GM06990 (cell line): Measurements from ENCODE around the gene OBP2B.

ENCODE experiments used
- DNase-seq: peaks from one replicate; pipeline ENCODE4 v3.0.0-alpha.2; 2011; ENCODE audit not compliant: insufficient read length; ENCODE audit errors: extremely low read depth
- H3K27me3 ChIP-seq: replicated peaks from 2 replicates; pipeline ENCODE4 v1.6.0; 2011; ENCODE audit warnings: low read length; ENCODE audit not compliant: control insufficient read depth, insufficient read depth
- H3K36me3 ChIP-seq: 2 replicates; pipeline ENCODE4 v1.5.1; 2011; ENCODE audit warnings: low read length; ENCODE audit not compliant: control insufficient read depth, insufficient read depth
- H3K4me3 ChIP-seq: replicated peaks from 2 replicates; pipeline ENCODE4 v1.5.1; 2011; ENCODE audit warnings: low read depth, mild to moderate bottlenecking, control low read depth, low read length
- TF ChIP-seq, protein P1 (sequence below): IDR thresholded peaks from 2 replicates; pipeline ENCODE4 v1.5.1; 2011; ENCODE audit warnings: low read length, control low read depth, mild to moderate bottlenecking, inconsistent platforms; ENCODE audit not compliant: insufficient read depth, poor library complexity, severe bottlenecking

OBP2B gene

DNA sequence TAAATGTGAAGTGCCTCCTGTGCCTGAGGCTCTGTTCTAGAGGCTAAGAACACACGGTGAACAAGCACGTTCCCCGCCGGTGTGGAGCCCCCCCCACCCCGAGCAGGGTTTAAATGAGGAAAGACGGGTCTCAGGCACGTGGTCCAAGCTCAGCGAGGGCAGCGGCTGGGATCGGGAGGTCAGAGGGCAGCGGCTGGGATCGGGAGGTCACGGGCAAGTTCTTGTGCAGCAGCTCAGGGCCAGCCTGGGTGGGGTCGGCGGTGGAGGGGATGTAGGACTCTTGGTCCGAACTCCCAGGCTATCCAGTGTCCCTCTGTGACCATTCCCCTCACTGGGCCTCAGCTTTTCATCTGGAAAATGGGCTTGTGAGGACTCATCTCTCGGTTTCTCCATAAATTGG is 42.7 kb downstream of the OBP2B start:
- Histone ChIP-seq H3K27me3 (peaks cover 4% of the 10 kb centered on the region; the same call in 1 of the 2 replicates), H3K36me3 (no peaks in the 10 kb centered on the region), H3K4me3 (no peak overlapping the region)
- DNase-seq, result no peak
- TF ChIP-seq, protein P1, sequence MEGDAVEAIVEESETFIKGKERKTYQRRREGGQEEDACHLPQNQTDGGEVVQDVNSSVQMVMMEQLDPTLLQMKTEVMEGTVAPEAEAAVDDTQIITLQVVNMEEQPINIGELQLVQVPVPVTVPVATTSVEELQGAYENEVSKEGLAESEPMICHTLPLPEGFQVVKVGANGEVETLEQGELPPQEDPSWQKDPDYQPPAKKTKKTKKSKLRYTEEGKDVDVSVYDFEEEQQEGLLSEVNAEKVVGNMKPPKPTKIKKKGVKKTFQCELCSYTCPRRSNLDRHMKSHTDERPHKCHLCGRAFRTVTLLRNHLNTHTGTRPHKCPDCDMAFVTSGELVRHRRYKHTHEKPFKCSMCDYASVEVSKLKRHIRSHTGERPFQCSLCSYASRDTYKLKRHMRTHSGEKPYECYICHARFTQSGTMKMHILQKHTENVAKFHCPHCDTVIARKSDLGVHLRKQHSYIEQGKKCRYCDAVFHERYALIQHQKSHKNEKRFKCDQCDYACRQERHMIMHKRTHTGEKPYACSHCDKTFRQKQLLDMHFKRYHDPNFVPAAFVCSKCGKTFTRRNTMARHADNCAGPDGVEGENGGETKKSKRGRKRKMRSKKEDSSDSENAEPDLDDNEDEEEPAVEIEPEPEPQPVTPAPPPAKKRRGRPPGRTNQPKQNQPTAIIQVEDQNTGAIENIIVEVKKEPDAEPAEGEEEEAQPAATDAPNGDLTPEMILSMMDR, result no peak

DNA sequence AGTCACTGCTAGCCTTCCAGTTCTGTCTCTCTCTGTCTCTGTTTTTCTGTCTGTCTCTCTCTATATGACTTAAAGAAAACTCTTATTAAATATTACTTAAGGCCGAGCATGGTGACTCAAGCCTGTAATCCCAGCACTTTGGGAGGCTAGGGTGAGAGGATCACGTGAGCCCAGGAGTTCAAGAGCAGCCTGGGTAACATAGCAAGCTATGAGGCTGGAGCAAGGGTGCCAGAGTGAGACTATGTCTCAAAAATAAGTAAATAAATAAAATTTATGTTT is 43.7 kb downstream of the OBP2B start:
- Histone ChIP-seq H3K4me3 (no peak overlapping the region), H3K36me3 (no peaks in the 10 kb centered on the region), H3K27me3 (no peaks in the 10 kb centered on the region; the same call in 1 of the 2 replicates)
- TF ChIP-seq, protein P1, result no peak
- DNase-seq, result no peak

GRCh38 chr9:133164191-133164590 is 44.9 kb downstream of the OBP2B start:
- H3K4me3 ChIP-seq, result peak overlapping the region; percentile 60; the same call in 1 of the 2 replicates
- TF ChIP-seq, protein P1, result no peak
- no peak for DNase-seq
- H3K36me3 ChIP-seq, result no peaks in the 10 kb centered on the region
- H3K27me3 ChIP-seq, result no peaks in the 10 kb centered on the region; the same call in 1 of the 2 replicates

GRCh38 chr9:133163504-133164172 is 45.4 kb downstream of the OBP2B start, which contains the start of gene GBGT1:
Gene GBGT1, minus strand, starts transcription at chr9:133163914. Its CDS starts 1,502 bp downstream, at chr9:133162412.
- peak within 1 kb of the TSS; percentile 60 for H3K4me3 ChIP-seq
- no peaks in the 10 kb centered on the region for H3K36me3 ChIP-seq
- TF ChIP-seq, protein P1, result no peak
- peak; percentile 63 for DNase-seq
- no peaks in the 10 kb centered on the region; the same call in 1 of the 2 replicates for H3K27me3 ChIP-seq

GRCh38 chr9:133162861-133163503 is 46.1 kb downstream of the OBP2B start:
- Histone ChIP-seq H3K4me3 (peak overlapping the region; percentile 60), H3K27me3 (no peaks in the 10 kb centered on the region; the same call in 1 of the 2 replicates), H3K36me3 (no peaks in the 10 kb centered on the region)
- TF ChIP-seq, protein P1, result no peak
- no peak for DNase-seq

DNA sequence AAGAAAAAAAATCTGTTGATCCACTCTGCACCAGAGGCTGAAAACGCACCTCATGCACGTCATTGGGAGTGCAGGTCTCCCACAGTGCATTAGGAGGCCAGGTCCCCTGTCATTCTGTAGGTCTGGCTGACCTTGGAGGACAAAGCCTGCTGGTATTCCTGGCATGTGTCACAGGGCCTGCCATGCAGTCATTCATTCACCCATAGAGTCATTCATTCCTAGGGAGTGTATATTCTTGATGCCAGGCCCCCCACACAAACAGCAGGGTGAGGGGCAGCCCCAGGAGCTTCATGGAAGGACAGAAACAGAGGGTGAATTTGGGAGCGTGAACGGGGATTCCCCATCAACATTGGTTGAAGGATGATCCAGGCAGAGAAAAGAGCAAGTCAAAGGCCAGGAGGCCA is 47.5 kb downstream of the OBP2B start:
- Histone ChIP-seq H3K27me3 (no peaks in the 10 kb centered on the region; the same call in 1 of the 2 replicates), H3K36me3 (no peaks in the 10 kb centered on the region), H3K4me3 (no peak overlapping the region)
- TF ChIP-seq, protein P1, result no peak
- DNase-seq, result no peak
